Endothelial cell of umbilical vein (primary cell): ENCODE data around the gene SNRNP200.

ENCODE experiments used
- EZH2 ChIP-seq: IDR thresholded peaks from 2 replicates; pipeline ENCODE4 v1.6.1; 2012; ENCODE audit warnings: borderline replicate concordance, low read depth, mild to moderate bottlenecking, moderate library complexity, low read length, inconsistent platforms; ENCODE audit not compliant: severe bottlenecking
- FOS ChIP-seq: IDR thresholded peaks from 2 replicates; pipeline ENCODE4 v1.6.1; 2011; ENCODE audit warnings: mild to moderate bottlenecking, low read length, moderate library complexity, borderline replicate concordance; ENCODE audit not compliant: insufficient read depth
- GATA2 ChIP-seq: IDR thresholded peaks from 2 replicates; pipeline ENCODE4 v1.7.0; 2011; ENCODE audit warnings: low read depth, mild to moderate bottlenecking, moderate library complexity, mixed read lengths, low read length; ENCODE audit not compliant: insufficient read length, insufficient read depth
- JUN ChIP-seq: IDR thresholded peaks from 2 replicates; pipeline ENCODE4 v1.6.1; 2011; ENCODE audit warnings: borderline replicate concordance, low read depth; ENCODE audit not compliant: insufficient read length, insufficient read depth
- POLR2A ChIP-seq: IDR thresholded peaks from 2 replicates; pipeline ENCODE4 v1.6.1; 2012; ENCODE audit warnings: low read depth, mild to moderate bottlenecking, control low read depth, low read length
- POLR2AphosphoS5 ChIP-seq: IDR thresholded peaks from 2 replicates; pipeline ENCODE4 v1.6.1; 2012; ENCODE audit warnings: low read depth, mild to moderate bottlenecking, control low read depth, low read length, moderate library complexity; ENCODE audit not compliant: insufficient read depth
- TF ChIP-seq, protein P1 (sequence below), 2 donors: IDR thresholded peaks; 1 replicate in 1 of 2; 2 replicates in 1 of 2; pipeline ENCODE4 v1.5.1; 2011; ENCODE audit warnings: low read length in 2 of 2, mild to moderate bottlenecking in 2 of 2, moderate library complexity in 2 of 2, control low read depth in 1 of 2, inconsistent platforms in 1 of 2, low read depth in 1 of 2; ENCODE audit not compliant: insufficient read depth in 1 of 2; ENCODE audit errors: extremely low read depth in 1 of 2
- TF ChIP-seq, protein P2 (sequence below): IDR thresholded peaks from 2 replicates; pipeline ENCODE4 v1.6.1; 2011; ENCODE audit not compliant: insufficient read depth, insufficient read length

DNA sequence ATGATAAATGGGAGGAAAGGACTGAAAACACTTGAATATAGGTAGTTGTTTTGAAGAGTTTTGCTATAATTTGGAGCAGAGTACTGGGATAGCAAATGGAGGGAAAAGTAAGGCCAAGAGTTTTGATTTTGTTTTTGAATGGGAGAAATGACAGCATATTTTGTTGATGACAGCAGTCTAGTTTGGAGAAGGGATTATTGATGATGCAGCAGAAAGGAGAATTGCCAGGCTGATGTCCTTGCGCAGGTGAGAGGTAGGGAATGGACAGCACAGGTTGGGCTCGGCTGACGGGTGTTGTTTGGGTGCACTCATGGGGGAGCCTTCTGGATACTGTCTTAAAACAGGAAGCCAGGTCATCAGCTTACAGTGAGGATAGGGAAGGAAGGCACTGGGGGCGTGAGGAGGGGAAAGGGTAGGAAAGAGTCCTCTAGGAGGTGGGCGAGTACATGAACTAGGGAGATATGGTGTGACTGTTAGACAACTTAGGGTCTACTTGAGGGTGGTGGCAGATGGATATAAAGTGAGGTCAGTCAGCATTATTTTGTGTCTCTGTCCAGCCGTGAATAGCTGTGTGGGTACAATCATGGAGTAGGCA lies 40.6 kb upstream of the SNRNP200 start:
- TF ChIP-seq, protein P1, sequence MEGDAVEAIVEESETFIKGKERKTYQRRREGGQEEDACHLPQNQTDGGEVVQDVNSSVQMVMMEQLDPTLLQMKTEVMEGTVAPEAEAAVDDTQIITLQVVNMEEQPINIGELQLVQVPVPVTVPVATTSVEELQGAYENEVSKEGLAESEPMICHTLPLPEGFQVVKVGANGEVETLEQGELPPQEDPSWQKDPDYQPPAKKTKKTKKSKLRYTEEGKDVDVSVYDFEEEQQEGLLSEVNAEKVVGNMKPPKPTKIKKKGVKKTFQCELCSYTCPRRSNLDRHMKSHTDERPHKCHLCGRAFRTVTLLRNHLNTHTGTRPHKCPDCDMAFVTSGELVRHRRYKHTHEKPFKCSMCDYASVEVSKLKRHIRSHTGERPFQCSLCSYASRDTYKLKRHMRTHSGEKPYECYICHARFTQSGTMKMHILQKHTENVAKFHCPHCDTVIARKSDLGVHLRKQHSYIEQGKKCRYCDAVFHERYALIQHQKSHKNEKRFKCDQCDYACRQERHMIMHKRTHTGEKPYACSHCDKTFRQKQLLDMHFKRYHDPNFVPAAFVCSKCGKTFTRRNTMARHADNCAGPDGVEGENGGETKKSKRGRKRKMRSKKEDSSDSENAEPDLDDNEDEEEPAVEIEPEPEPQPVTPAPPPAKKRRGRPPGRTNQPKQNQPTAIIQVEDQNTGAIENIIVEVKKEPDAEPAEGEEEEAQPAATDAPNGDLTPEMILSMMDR (IDR thresholded peaks at IDR 0.05; ENCODE audit: extremely low read depth in 1 of 2, insufficient read depth in 1 of 2, low read depth in 1 of 2, low read length in 2 of 2), result no peak
- TF ChIP-seq EZH2 (no peak), JUN (no peak), POLR2AphosphoS5 (no peak), FOS (no peak), POLR2A (no peak), GATA2 (no peak)
- TF ChIP-seq, protein P2, sequence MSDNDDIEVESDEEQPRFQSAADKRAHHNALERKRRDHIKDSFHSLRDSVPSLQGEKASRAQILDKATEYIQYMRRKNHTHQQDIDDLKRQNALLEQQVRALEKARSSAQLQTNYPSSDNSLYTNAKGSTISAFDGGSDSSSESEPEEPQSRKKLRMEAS, result no peak
